ENCODE measurements around the gene RNF11. TPM values are rescaled to one million over a fixed set of nuclear protein-coding genes. Genes with fewer than 3 reads are reported as not detected.

The RNF11 gene
- total and polyA plus RNA-seq, 7 donors: 44.6 to 123 (median 105) TPM

DNA sequence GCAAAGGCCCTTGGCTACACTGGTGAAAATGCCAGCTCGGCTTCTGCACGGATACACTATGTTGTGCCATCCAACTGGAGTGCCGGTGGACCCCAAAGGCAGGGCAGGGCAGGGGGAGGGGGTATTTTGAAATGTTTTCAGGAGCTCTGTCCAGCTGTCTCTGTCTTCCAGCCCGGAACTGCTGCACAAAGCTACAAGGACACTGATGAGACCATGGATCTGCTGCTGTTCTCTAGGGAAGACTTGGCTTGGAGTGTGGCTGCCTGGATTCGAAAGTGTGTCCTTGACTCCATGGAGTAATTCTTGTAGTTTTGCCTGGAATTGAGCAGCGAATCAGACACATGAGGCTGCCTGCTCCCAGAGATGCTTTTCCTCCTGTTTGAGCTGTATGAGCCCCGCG is 51.9 kb downstream of the RNF11 start:
- H3K27me3 ChIP-seq: no peaks in the 10 kb centered on the region
- TF ChIP-seq POLR2AphosphoS5 (IDR thresholded peaks at IDR 0.05): no peak
- TF ChIP-seq, protein P1, sequence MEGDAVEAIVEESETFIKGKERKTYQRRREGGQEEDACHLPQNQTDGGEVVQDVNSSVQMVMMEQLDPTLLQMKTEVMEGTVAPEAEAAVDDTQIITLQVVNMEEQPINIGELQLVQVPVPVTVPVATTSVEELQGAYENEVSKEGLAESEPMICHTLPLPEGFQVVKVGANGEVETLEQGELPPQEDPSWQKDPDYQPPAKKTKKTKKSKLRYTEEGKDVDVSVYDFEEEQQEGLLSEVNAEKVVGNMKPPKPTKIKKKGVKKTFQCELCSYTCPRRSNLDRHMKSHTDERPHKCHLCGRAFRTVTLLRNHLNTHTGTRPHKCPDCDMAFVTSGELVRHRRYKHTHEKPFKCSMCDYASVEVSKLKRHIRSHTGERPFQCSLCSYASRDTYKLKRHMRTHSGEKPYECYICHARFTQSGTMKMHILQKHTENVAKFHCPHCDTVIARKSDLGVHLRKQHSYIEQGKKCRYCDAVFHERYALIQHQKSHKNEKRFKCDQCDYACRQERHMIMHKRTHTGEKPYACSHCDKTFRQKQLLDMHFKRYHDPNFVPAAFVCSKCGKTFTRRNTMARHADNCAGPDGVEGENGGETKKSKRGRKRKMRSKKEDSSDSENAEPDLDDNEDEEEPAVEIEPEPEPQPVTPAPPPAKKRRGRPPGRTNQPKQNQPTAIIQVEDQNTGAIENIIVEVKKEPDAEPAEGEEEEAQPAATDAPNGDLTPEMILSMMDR (IDR thresholded peaks at IDR 0.05): no peak
- TF ChIP-seq POLR2A (IDR thresholded peaks at IDR 0.05): no peak
- TF ChIP-seq EP300 (IDR thresholded peaks at IDR 0.05): no peak
- intact Hi-C loops (cut with DNase I): no loop called here

DNA sequence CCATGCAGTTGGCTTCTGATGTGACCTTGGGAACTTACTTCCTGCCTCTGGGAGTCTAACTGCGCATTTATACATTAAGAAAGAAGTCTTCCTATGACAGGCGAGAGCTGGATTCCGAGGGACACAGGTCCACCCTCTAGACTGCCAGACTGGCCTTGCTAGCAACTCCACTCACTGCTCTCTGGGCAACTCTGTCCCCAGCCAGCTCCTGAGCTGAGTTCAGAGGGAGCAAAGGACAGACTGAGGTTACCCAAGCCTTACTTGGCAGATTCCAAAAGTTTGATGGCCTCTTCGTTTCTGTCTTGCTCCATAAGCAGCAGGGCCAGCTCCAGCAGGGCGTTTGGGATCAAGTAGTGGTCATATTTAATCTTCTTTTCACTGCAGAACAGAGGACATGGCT is 52.5 kb downstream of the RNF11 start:
- Histone ChIP-seq H3K4me1 (no peaks in the 10 kb centered on the region), H3K27ac (no peak overlapping the region), H3K9me3 (no peaks in the 10 kb centered on the region), H3K4me3 (no peak overlapping the region), H3K27me3 (no peaks in the 10 kb centered on the region), H3K36me3 (no peaks in the 10 kb centered on the region)
- no peak for DNase-seq
- WGBS, 2 donors: 89 to 93% methylated on average over 5 of the region's 5 CpGs
- TF ChIP-seq POLR2A (IDR thresholded peaks at IDR 0.05) (no peak), POLR2AphosphoS5 (IDR thresholded peaks at IDR 0.05) (no peak), EP300 (IDR thresholded peaks at IDR 0.05) (no peak)
- TF ChIP-seq, protein P1 (IDR thresholded peaks at IDR 0.05): no peak
- intact Hi-C loops (cut with DNase I): no loop called here

More for the DNA sequence above, 51.9 kb downstream of the RNF11 start:
- WGBS, 2 donors: 94 to 95% methylated on average over 8 of the region's 8 CpGs
- DNase-seq: no peak
- no peaks in the 10 kb centered on the region for H3K9me3 ChIP-seq
- H3K27ac ChIP-seq: no peak overlapping the region
- H3K36me3 ChIP-seq: no peaks in the 10 kb centered on the region
- no peak overlapping the region for H3K4me3 ChIP-seq
- H3K4me1 ChIP-seq: no peaks in the 10 kb centered on the region

DNA sequence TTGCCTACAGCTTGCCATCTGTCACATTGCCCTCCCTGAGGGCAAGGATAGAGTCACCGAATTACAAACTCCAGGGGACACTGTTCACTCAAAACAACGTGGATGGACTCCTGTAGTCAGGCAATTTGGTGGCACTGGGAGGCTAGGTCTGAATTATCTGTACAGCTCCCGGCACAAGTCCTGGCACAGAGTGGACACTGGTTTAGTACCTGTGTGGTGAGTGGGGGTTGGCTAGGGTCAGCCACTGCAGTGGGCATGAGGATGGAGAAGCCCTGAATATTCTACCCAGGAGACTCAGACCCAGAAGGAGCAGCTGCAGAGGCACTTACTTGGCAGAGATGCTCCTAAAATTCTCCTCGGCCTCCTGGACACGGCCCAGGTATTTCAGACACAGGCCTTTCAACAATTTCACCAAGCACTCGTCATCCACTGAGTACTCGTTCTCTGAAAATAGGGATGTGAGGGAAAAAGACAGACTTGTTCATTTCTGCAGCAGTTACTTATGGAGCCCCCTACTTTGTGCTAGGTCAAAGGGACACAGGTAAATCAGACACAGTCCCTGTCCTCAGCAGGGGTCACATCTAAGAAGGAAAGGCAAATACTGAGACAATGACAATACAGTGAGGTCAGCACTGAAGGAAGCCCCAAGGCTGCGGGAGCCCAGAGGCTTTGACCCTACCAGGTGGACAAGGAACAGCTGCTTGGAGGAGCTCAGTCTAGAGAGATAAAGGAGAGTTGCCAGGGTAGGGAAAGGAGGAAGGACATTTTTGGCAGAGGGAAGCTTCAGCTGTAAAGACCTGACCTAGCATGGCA is 53.8 kb downstream of the RNF11 start:
- no peak for TF ChIP-seq EP300 (IDR thresholded peaks at IDR 0.05)
- TF ChIP-seq POLR2AphosphoS5 (IDR thresholded peaks at IDR 0.05): no peak
- TF ChIP-seq POLR2A (IDR thresholded peaks at IDR 0.05): no peak
- TF ChIP-seq, protein P1 (IDR thresholded peaks at IDR 0.05): no peak
- no peaks in the 10 kb centered on the region for H3K9me3 ChIP-seq
- intact Hi-C loops (cut with DNase I): no loop called here
- no peaks in the 10 kb centered on the region for H3K4me1 ChIP-seq
- H3K27me3 ChIP-seq: no peaks in the 10 kb centered on the region
- no peak overlapping the region for H3K27ac ChIP-seq
- DNase-seq: no peak
- WGBS, 2 donors: 91 to 92% methylated on average over 8 of the region's 8 CpGs
- H3K36me3 ChIP-seq: no peaks in the 10 kb centered on the region
- H3K4me3 ChIP-seq: no peak overlapping the region

DNA sequence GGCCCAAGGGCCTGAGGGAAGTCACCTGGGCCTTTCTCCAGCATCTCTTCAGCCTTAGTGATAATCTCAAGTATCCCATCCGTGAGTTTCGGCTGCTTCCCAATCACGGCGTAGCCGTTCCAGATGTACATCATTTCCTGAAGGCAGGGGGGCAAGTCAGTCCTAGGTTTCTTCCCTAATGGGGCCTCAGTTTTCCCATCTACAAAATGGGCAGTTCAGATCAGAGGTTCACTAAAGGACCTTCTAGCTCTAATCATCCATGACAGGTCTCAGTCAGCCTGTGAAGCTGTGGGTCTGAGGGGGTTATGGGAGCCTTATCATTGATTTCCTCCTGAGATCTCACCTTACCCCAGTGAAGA is 54.4 kb downstream of the RNF11 start:
- H3K27me3 ChIP-seq: no peaks in the 10 kb centered on the region
- no peaks in the 10 kb centered on the region for H3K4me1 ChIP-seq
- WGBS, 2 donors: 95 to 96% methylated on average over 5 of the region's 5 CpGs
- intact Hi-C loops (cut with DNase I): no loop called here
- TF ChIP-seq EP300 (IDR thresholded peaks at IDR 0.05): no peak
- TF ChIP-seq, protein P1 (IDR thresholded peaks at IDR 0.05): no peak
- TF ChIP-seq POLR2AphosphoS5 (IDR thresholded peaks at IDR 0.05): no peak
- no peak for TF ChIP-seq POLR2A (IDR thresholded peaks at IDR 0.05)
- no peak overlapping the region for H3K27ac ChIP-seq
- no peaks in the 10 kb centered on the region for H3K36me3 ChIP-seq
- no peak for DNase-seq
- H3K9me3 ChIP-seq: no peaks in the 10 kb centered on the region
- H3K4me3 ChIP-seq: no peak overlapping the region

Data from sigmoid colon (tissue), 7 donors.